Subcutaneous abdominal adipose tissue (tissue), 5 donors: Measurements from ENCODE around the gene TP53I13.

Source experiments
- H3K27ac ChIP-seq: one replicate; pipeline ENCODE4 v1.7.0; 2013; ENCODE audit warnings: low read depth, mild to moderate bottlenecking, inconsistent platforms, low read length, moderate library complexity
- H3K27me3 ChIP-seq, 5 donors: one replicate each; pipeline ENCODE4 v1.7.0; 2013; ENCODE audit warnings: low read length in 5 of 5, inconsistent platforms in 1 of 5; ENCODE audit not compliant: control insufficient read depth in 5 of 5, insufficient read depth in 4 of 5
- H3K36me3 ChIP-seq, 5 donors: one replicate each; pipeline ENCODE4 v1.7.0; 2013; ENCODE audit warnings: low read length in 5 of 5; ENCODE audit not compliant: control insufficient read depth in 5 of 5, insufficient read depth in 5 of 5
- H3K4me1 ChIP-seq, 5 donors: one replicate each; pipeline ENCODE4 v1.7.0; 2013; ENCODE audit warnings: low read length in 5 of 5, mild to moderate bottlenecking in 3 of 5, moderate library complexity in 1 of 5; ENCODE audit not compliant: control insufficient read depth in 5 of 5, insufficient read depth in 5 of 5
- H3K4me3 ChIP-seq, 5 donors: one replicate each; pipeline ENCODE4 v1.7.0; 2013; ENCODE audit warnings: low read length in 5 of 5, low read depth in 1 of 5
- H3K9ac ChIP-seq, 5 donors: one replicate each; pipeline ENCODE4 v1.7.0; 2013; ENCODE audit warnings: low read length in 5 of 5, mild to moderate bottlenecking in 4 of 5, moderate library complexity in 3 of 5
- H3K9me3 ChIP-seq, 5 donors: one replicate each; pipeline ENCODE4 v1.7.0; 2013; ENCODE audit warnings: low read length in 5 of 5; ENCODE audit not compliant: control insufficient read depth in 5 of 5
- donor health status: healthy.
- donor health status: healthy.
- donor health status: healthy.
- donor health status: healthy.
- donor health status: healthy.

The TP53I13 gene

DNA sequence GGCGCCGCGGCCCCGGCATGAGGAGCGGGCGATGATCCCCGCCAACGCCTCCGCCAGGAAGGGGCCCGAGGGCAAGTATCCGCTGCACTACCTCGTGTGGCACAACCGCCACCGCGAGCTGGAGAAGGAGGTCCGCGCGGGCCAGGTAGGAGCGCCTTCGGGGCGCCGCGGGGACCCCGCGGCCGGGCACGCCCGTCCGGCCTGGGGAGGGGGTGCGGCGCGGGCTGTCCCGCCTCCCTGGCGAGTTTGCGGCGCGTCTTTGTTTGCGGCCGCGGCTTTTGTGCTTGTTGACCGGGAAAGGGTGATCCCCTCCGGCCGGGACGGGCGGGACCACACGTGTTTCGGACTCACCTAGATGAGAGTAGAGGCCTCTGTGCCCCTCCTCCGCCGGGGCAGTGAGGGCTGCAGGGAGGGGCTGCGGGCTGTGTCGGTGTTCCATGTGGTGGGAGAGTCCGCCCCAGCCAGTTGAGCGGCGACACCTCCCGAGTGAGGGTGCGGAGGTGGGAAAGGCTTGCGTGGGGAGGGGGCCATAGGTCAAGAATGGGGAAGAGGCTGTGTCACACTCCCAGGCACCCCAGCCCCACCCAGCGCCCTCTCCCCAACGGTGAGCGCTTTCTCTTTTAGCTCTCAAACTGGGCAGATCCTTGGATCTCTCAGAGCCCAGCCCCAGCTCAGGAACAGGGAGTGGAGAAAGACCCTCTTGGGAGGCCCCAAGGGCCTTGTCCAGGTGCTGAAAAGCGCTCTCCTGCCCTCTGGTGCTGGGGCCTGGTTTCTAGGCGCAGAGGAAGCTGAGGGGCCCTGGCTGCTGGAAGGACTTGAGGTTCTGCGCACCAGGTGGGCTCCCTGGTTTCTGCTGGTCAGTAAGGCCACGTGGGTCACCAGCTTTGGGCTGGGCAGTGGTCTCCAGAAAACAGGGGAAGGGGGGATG lies 25.4 kb downstream of the TP53I13 start:
- Histone ChIP-seq H3K27ac (no peak overlapping the region), H3K4me1 (peaks cover 14 to 79% (median 70%) of the 10 kb centered on the region in 5 donors), H3K9me3 (no peaks in the 10 kb centered on the region), H3K36me3 (no peaks in the 10 kb centered on the region), H3K27me3 (no peaks in the 10 kb centered on the region), H3K4me3 (peak overlapping the region in 4 of 5 donors; percentile 59 to 73 (median 66)), H3K9ac (peak overlapping the region in 3 of 5 donors; percentile 53 to 66 (median 65))

DNA sequence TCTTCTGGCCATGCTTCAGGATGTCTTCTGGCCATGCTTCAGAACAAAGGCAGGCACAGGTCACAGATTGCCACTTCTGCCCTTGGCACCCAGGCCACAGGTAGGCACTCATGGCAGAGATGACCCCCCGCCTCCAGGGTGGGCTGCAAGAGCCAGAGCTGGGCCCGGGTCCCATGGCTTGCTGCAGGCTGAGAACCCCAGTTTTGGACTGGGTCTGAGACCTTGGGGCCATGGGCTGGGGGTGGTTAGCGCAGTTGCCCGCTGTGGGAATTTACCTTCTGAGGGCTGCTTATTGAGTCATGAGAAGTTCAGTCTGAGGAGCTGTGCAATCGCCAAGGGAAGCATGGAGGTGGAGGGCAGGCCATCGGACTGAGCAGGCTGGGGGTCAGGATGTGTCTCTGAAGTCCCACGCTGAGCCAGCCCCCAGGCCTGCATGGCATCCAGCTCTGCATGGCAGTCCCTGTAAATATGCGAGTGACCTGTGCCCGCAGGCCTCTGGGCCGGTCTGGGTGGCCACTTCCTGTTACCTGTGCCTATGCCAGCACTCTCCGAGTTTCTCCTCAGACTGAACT lies 26.1 kb downstream of the TP53I13 start:
- Histone ChIP-seq H3K36me3 (no peaks in the 10 kb centered on the region), H3K4me1 (peaks cover 14 to 78% (median 70%) of the 10 kb centered on the region in 5 donors), H3K9ac (peak overlapping the region in 1 of 5 donors; percentile 65), H3K4me3 (peak overlapping the region in 1 of 5 donors; percentile 73), H3K27me3 (no peaks in the 10 kb centered on the region), H3K27ac (no peak overlapping the region), H3K9me3 (no peaks in the 10 kb centered on the region)

DNA sequence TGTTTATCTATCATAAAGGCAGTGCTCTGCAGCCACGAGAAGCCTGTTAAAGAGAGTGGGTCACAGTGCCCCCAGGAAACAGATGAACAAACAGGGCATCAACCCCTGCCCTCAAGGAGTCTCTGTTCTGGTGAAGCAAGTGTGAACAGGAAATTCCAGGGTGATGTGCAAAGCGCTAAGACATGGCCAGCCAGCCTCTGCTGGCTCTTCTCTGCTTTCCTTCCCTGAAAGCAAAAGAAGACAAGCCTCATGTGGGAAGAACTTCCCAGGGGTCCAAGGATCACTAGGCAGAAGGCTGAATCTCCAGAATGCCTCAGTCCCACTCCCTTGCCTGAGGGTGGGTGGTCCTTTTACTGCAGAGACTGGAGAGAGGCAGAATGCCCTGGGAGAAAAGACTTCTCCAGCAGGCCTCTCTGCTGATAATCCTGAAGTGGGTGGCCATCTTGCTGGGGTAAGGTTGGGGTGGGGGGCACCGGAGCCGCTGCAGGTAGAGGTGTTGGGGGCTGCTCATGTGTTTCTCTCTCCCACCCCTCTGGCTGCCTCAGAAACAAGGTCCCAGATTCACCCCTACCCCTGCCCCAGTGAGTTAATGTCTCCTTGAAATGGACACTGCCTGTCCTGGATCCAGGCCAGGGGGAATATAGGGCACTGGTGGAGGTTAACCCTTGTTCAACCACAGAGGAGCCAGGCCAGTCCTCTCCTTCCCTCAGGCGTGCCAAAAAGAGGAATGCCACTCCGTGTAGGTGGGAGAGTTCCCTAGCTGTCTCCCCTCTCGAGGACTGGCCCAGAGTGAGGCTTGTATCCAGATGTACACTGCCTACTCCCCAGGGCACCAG lies 26.8 kb downstream of the TP53I13 start:
- no peak overlapping the region for H3K9ac ChIP-seq
- no peaks in the 10 kb centered on the region for H3K36me3 ChIP-seq
- H3K27me3 ChIP-seq = no peaks in the 10 kb centered on the region
- peaks cover 9 to 71% (median 63%) of the 10 kb centered on the region in 5 donors for H3K4me1 ChIP-seq
- H3K27ac ChIP-seq = no peak overlapping the region
- H3K4me3 ChIP-seq = no peak overlapping the region
- H3K9me3 ChIP-seq = no peaks in the 10 kb centered on the region

DNA sequence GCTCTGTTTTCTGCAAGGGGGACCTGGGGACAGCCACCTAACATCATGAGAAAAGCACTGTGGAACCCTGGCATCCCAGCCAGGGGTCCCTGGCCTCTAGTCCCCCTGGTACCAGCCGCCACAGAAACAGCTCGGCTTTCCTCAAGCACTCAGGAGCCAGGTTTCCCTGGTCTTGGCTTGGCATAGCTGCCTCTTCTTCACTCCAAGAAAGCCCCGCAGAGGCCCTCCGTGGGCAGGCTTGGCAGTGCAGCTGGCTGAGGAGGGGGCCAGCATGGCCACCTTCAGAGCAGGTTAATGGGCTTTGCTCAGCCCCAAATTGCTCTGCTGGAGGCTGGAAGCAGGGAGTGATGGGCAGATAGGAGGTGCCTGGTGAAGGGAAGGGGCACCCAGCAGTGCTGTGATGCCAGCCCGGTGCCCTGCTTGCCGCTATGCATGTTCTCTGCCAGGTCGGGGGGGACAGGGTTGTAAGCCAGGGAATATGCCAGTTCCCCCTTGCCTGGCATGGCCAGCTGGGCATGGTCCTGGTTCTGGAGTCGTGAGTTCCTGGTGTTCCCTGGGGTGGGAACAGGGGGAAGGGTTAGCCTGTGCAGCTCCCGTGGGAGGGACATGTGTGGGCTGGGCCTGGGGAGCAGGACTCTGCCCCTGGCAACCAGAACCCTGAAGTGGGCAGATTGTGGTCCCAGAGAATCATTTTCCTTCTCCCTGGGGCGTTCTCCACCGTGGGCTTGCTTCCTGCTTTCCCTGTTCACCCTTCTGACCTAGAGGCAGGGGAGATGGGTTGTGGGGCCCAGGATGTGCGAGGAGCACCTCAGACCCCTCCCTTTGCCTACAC lies 27.7 kb downstream of the TP53I13 start:
- Histone ChIP-seq H3K27me3 (no peaks in the 10 kb centered on the region), H3K4me1 (peaks cover 9 to 62% (median 54%) of the 10 kb centered on the region in 5 donors), H3K36me3 (no peaks in the 10 kb centered on the region), H3K4me3 (no peak overlapping the region), H3K9ac (no peak overlapping the region), H3K27ac (no peak overlapping the region), H3K9me3 (no peaks in the 10 kb centered on the region)

DNA sequence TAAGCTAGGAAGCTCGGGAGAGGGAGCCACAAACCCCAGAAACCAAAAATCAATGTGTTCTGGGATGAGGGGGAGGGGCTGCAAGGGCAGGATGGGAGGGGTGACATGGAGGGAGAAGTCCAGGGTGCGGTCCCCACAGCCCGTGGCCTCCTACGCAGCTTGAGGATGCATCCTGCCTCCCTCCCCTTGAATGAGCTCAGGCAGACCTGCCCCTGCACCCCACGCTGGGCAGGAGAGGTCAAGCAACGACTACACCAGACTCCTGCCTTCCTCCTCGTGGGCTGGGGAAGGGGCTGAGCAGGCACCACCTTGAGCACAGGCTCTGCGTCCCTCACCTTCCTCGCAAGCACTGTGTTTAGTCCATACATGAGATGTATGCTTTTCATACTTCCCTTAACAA lies 28.3 kb downstream of the TP53I13 start:
- Histone ChIP-seq H3K9me3 (no peaks in the 10 kb centered on the region), H3K36me3 (no peaks in the 10 kb centered on the region), H3K9ac (no peak overlapping the region), H3K27ac (no peak overlapping the region), H3K27me3 (no peaks in the 10 kb centered on the region), H3K4me1 (peaks cover 8 to 56% (median 48%) of the 10 kb centered on the region in 5 donors), H3K4me3 (no peak overlapping the region)

DNA sequence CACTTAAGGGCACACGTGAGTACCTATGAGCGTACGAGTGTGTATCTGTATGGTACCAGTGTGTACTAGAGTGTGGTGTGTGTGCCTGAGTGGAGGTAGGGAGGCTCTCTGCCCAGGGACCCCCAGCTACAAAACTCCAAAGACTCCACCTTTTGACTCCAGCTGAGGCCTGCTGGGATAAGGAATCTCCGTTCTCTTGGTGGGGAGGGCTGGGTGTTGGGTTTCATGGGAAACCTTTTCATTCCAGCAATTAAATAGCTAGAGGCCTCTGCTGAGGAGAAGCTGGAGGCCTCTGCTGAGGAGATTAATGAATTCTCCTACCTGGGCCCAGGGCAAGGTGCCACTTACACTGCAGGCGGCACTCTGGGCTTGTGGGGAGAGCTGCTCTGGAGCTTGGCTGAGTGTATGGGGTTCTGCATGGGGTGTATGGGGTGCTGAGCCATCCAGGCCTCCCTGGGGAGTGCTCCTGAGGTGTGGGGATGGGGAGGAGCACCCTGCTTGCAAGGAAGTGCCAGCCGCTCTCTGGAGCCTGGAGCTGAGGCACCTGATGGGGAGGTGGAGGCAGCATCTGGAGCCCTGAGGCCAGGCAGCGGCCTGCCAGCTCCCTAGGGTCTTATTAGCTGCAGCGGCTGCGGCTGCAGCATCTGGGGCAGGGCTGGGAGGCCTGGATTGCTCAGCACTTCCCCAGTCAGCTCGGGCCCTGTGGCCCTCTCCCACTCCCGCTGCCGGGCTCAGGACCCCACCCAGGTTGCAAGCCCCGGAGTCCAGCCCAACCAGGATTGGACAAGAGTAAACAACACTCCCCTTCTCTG lies 29.1 kb downstream of the TP53I13 start:
- peaks cover 3 to 48% (median 40%) of the 10 kb centered on the region in 5 donors for H3K4me1 ChIP-seq
- no peaks in the 10 kb centered on the region for H3K9me3 ChIP-seq
- H3K27ac ChIP-seq = no peak overlapping the region
- no peak overlapping the region for H3K4me3 ChIP-seq
- no peaks in the 10 kb centered on the region for H3K27me3 ChIP-seq
- no peak overlapping the region for H3K9ac ChIP-seq
- no peaks in the 10 kb centered on the region for H3K36me3 ChIP-seq

DNA sequence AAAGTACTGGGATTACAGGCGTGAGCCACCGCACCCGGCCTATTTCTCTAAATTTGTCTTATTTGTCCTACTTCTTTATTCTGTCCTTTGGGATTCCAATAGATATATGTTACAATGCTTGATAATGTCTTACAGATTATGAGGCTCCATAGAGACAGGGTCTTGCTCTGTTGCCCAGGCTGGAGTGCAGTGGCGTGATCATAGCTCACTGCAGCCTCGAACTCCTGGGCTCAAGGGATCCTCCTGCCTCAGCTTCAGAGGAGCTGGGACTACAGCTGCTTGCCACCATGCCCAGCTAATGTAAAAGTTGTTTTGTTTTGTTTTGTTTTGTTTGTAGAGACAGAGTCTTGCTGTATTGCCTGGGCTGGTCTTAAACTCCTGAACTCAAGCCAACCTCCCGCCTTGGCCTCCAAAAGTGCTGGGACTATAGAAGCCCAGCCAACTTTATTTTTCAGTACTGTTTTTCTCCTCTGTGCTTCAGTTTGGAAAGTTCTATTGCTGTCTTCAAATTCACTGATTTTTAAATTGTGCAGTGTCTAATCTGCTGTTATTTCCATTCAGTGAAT lies 34.7 kb downstream of the TP53I13 start:
- Histone ChIP-seq H3K36me3 (no peaks in the 10 kb centered on the region), H3K9me3 (no peaks in the 10 kb centered on the region), H3K27ac (no peak overlapping the region), H3K27me3 (no peaks in the 10 kb centered on the region), H3K4me3 (no peak overlapping the region), H3K4me1 (no peaks in the 10 kb centered on the region), H3K9ac (no peak overlapping the region)

DNA sequence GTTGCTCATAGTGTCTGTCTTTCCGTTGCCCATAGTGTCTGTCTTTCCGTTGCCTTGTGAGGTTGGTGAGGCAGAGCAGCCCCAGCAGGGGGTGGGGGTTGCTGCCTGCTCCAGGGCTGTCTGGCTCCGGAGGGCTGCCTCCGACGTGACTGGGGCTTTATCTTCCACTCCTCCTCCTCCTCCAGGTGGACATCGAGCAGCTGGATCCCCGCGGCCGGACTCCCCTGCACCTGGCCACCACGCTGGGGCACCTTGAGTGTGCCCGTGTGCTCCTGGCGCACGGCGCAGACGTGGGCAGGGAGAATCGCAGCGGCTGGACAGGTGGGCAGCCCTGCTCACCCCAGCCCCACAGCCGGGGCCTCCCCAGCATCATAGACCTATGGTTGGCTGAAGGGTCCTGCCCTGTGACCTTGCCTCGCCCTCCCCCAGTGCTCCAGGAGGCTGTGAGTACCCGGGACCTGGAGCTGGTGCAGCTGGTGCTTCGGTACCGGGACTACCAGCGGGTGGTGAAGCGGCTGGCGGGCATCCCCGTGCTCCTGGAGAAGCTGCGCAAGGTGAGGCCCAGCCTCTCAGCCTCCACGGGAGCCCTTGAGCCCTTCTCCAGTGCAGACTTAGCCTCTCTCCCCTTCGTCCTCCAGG lies 39.2 kb downstream of the TP53I13 start:
- no peaks in the 10 kb centered on the region for H3K27me3 ChIP-seq
- no peak overlapping the region for H3K4me3 ChIP-seq
- no peak overlapping the region for H3K27ac ChIP-seq
- H3K4me1 ChIP-seq = no peaks in the 10 kb centered on the region
- H3K9me3 ChIP-seq = no peaks in the 10 kb centered on the region
- H3K9ac ChIP-seq = no peak overlapping the region
- peaks cover 0 to 6% (median 0%) of the 10 kb centered on the region in 5 donors for H3K36me3 ChIP-seq
